Lower lobe of right lung (tissue), 2 donors: ENCODE data around the gene CHRNA1. TPM values are rescaled to one million over a fixed set of nuclear protein-coding genes. Genes with fewer than 3 reads are reported as not detected.

Experiments
- ATAC-seq, 2 donors: fragments of 200-7000 bp; cut with Tn5 transposase; one replicate each; pipeline ENCODE4 v1.9.1; 2020 to 2022; ENCODE audit warnings: mild to moderate bottlenecking in 2 of 2, moderate library complexity in 2 of 2
- DNase-seq: peaks from one replicate; pipeline ENCODE4 v3.0.0-alpha.2; 2020
- H3K27ac ChIP-seq: fragments of 200-600 bp; one replicate; pipeline ENCODE4 v1.8.0; 2022
- H3K27me3 ChIP-seq: fragments of 200-600 bp; one replicate; pipeline ENCODE4 v1.8.0; 2022; ENCODE audit warnings: low read depth
- H3K36me3 ChIP-seq: fragments of 200-600 bp; one replicate; pipeline ENCODE4 v1.8.0; 2022; ENCODE audit warnings: mild to moderate bottlenecking
- H3K4me1 ChIP-seq: fragments of 200-600 bp; one replicate; pipeline ENCODE4 v1.8.0; 2022
- H3K4me3 ChIP-seq: fragments of 200-600 bp; one replicate; pipeline ENCODE4 v1.8.0; 2022; ENCODE audit warnings: mild to moderate bottlenecking
- H3K9me3 ChIP-seq: fragments of 200-600 bp; one replicate; pipeline ENCODE4 v1.8.0; 2022
- CTCF ChIP-seq: fragments of 200-600 bp; IDR thresholded peaks from one replicate; pipeline ENCODE4 v1.8.0; 2022; ENCODE audit warnings: antibody characterized with exemption, mild to moderate bottlenecking
- intact Hi-C: fragments of 100-400 bp; cut with DNase I; formaldehyde crosslinking; loops from one replicate; pipeline ENCODE4 v1.11.0; 2022
- total RNA-seq: library from RNA; stranded (reverse); fragmentation: NEBNext Ultra II Directional; extraction: Animal tissue kit (Norgen Biotek cat#: 25700); gene quantifications from one replicate; pipeline ENCODE4 v1.2.1, GENCODE V29; 2021
- donor health status: DM: no; HTN: yes; CAD: no; lungs with severe emphysema.

The CHRNA1 gene
- total RNA-seq, 1 donor from 2014 or later = not detected

- Histone ChIP-seq H3K27me3 (peaks cover 8% of the 10 kb centered on the region), H3K4me3 (no peak overlapping the region), H3K4me1 (no peaks in the 10 kb centered on the region), H3K27ac (no peak overlapping the region), H3K36me3 (no peaks in the 10 kb centered on the region), H3K9me3 (no peaks in the 10 kb centered on the region)
- ATAC-seq (no peak), DNase-seq (no peak)
- no peak for TF ChIP-seq CTCF
- intact Hi-C loops = no loop called here
These were observed 55.6 kb downstream of the CHRNA1 start for GRCh38 chr2:174708713-174709112.

- no peak for DNase-seq
- Histone ChIP-seq H3K4me1 (no peaks in the 10 kb centered on the region), H3K9me3 (no peaks in the 10 kb centered on the region), H3K27ac (no peak overlapping the region), H3K27me3 (peaks cover 8% of the 10 kb centered on the region), H3K36me3 (no peaks in the 10 kb centered on the region), H3K4me3 (no peak overlapping the region)
- intact Hi-C loops = no loop called here
- TF ChIP-seq CTCF = no peak
- ATAC-seq = no peak
These were observed 59.0 kb downstream of the CHRNA1 start for GRCh38 chr2:174705321-174705720.

DNA sequence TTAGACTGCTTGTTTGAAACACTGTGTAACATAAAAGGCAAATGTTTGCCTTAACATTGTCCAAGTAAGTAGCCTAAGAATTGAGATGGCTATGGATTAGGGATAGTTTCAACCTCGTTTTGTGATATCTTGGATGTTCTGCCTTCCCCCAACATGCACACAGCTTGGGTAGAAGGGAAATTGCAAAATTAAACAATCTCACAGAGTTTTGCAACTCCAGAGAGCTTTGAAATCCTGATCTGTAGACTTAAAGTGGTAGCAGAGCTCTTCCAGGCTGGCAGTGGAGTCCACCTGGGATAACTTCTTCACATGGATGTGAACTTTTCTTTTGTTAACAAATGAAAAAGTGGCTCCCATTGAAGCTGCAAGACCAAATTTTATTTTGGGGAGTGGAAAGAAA is 59.6 kb downstream of the CHRNA1 start:
- Histone ChIP-seq H3K27ac (no peak overlapping the region), H3K27me3 (peaks cover 8% of the 10 kb centered on the region), H3K4me3 (no peak overlapping the region), H3K4me1 (no peaks in the 10 kb centered on the region), H3K9me3 (no peaks in the 10 kb centered on the region), H3K36me3 (no peaks in the 10 kb centered on the region)
- no peak for DNase-seq
- ATAC-seq = peak in 1 of 2 donors; percentile 42
- no peak for TF ChIP-seq CTCF
- intact Hi-C loops = no loop called here

DNA sequence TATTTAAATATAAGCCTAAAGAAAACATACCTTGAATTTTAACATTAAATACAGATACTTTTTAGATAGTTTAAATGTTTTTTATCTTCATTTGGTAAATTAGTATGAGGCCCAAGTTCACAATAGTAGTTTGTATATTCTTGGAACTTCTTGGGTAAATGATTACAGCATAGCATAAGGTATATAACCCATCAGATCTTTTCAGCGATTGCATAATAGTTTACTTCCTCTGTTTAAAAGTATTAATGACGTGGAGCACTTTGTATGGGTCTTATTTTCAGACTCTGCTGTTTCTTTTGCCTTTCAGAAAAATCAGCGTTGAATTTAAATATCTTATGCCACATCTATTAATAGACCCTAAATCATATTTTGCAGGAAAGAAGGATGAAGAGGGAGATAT is 60.2 kb downstream of the CHRNA1 start:
- H3K4me1 ChIP-seq = no peaks in the 10 kb centered on the region
- ATAC-seq (no peak), DNase-seq (no peak)
- TF ChIP-seq CTCF = no peak
- peaks cover 8% of the 10 kb centered on the region for H3K27me3 ChIP-seq
- intact Hi-C loops = no loop called here
- H3K9me3 ChIP-seq = no peaks in the 10 kb centered on the region
- H3K4me3 ChIP-seq = no peak overlapping the region
- H3K27ac ChIP-seq = no peak overlapping the region
- H3K36me3 ChIP-seq = no peaks in the 10 kb centered on the region

GRCh38 chr2:174703430-174703829 is 60.8 kb downstream of the CHRNA1 start:
- no peak for ATAC-seq
- H3K9me3 ChIP-seq = no peaks in the 10 kb centered on the region
- TF ChIP-seq CTCF = no peak
- intact Hi-C loops = no loop called here
- H3K27ac ChIP-seq = no peak overlapping the region
- H3K27me3 ChIP-seq = peaks cover 8% of the 10 kb centered on the region
- H3K4me3 ChIP-seq = no peak overlapping the region
- H3K36me3 ChIP-seq = no peaks in the 10 kb centered on the region
- no peak for DNase-seq
- H3K4me1 ChIP-seq = no peaks in the 10 kb centered on the region

GRCh38 chr2:174702541-174702940 is 61.7 kb downstream of the CHRNA1 start:
- Histone ChIP-seq H3K4me3 (no peak overlapping the region), H3K27ac (no peak overlapping the region), H3K36me3 (no peaks in the 10 kb centered on the region), H3K4me1 (no peaks in the 10 kb centered on the region), H3K9me3 (no peaks in the 10 kb centered on the region), H3K27me3 (peaks cover 8% of the 10 kb centered on the region)
- ATAC-seq (no peak), DNase-seq (no peak)
- intact Hi-C loops = no loop called here
- no peak for TF ChIP-seq CTCF
